ENCODE data around the gene C10orf95. TPM values are rescaled to one million over a fixed set of nuclear protein-coding genes. Genes with fewer than 3 reads are reported as not detected.
A peak's percentile ranks its signal among the peaks of the same experiment; 100 is the strongest.

The C10orf95 gene
- total and polyA plus RNA-seq, 8 donors, result 0.46 to 8.0 (median 0.57) TPM; not detected in 4

- Histone ChIP-seq H3K27ac (no peak overlapping the region), H3K9me3 (no peaks in the 10 kb centered on the region), H3K4me1 (peaks cover 5 to 40% (median 19%) of the 10 kb centered on the region in 4 donors), H3K36me3 (no peaks in the 10 kb centered on the region), H3K27me3 (peaks cover 0 to 35% (median 3%) of the 10 kb centered on the region in 3 donors), H3K4me3 (peak overlapping the region in 2 of 4 donors; percentile 23 to 36)
- no peak for DNase-seq
- TF ChIP-seq POLR2AphosphoS5 (IDR thresholded peaks at IDR 0.05), result no peak
- TF ChIP-seq EP300 (IDR thresholded peaks at IDR 0.05), result no peak
- no peak for TF ChIP-seq CTCF (IDR thresholded peaks at IDR 0.05)
- TF ChIP-seq POLR2A (IDR thresholded peaks at IDR 0.05), result no peak
- WGBS, 5 donors, result 55 to 81% (median 68%) methylated on average over 6 of the region's 6 CpGs
- intact Hi-C loops (cut with DNase I; ENCODE audit: low total_unique reads), result no loop called here
These were observed 15.0 kb downstream of the C10orf95 start for GRCh38 chr10:102436312-102436711.

DNA sequence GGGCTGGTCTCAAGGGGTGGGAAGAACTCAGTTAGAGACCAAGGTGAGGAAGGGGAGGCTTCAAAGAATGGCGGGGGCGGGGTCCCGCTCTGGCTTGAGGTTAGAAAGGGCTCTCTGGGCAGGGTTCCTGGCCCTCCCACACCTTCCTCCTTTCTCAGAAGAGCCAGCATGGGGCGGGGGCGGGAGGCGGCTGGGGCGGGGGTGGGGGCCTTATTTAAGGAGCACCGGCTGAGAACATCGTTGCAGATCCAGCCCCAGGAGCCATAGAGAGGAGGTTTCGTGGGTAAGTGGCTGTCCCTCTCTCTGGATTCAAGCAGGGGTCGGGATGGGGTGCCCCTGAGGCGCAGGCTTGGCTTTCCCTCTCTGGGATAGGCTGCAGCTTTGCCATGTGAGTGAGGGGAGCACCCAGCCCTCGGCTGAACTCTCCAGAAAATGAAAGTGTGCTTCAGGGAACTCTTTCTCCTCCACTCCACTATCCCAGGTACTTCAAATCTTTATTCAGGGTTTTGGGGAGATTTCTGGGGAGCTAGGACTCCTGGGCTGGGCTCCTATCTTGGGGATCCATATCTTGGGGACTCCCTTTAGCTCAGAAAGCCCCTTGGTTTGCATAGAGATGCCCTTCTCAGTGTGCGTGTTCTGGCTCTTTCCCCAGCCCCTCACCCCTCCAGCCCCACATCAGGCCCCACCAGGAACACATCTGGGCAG lies 15.7 kb downstream of the C10orf95 start:
- Histone ChIP-seq H3K36me3 (no peaks in the 10 kb centered on the region), H3K27me3 (peaks cover 0 to 35% (median 3%) of the 10 kb centered on the region in 3 donors), H3K27ac (peak overlapping the region in 3 of 5 donors; percentile 18 to 63 (median 61)), H3K4me1 (peaks cover 5 to 46% (median 24%) of the 10 kb centered on the region in 4 donors), H3K4me3 (peak overlapping the region in 3 of 4 donors; percentile 7 to 36 (median 23)), H3K9me3 (no peaks in the 10 kb centered on the region)
- TF ChIP-seq POLR2AphosphoS5 (IDR thresholded peaks at IDR 0.05), result no peak
- no peak for TF ChIP-seq POLR2A (IDR thresholded peaks at IDR 0.05)
- no peak for TF ChIP-seq CTCF (IDR thresholded peaks at IDR 0.05)
- no peak for TF ChIP-seq EP300 (IDR thresholded peaks at IDR 0.05)
- DNase-seq, result peak in 1 of 2 donors; percentile 50
- intact Hi-C loops (cut with DNase I; ENCODE audit: low total_unique reads), result no loop called here
- WGBS, 5 donors, result 10 to 22% (median 12%) methylated on average over 5 to 14 of the region's 14 CpGs

GRCh38 chr10:102435133-102435497 lies 16.2 kb downstream of the C10orf95 start:
- no peak for DNase-seq
- Histone ChIP-seq H3K27me3 (peaks cover 0 to 35% (median 3%) of the 10 kb centered on the region in 3 donors), H3K4me1 (peaks cover 5 to 47% (median 24%) of the 10 kb centered on the region in 4 donors), H3K9me3 (no peaks in the 10 kb centered on the region), H3K27ac (peak overlapping the region in 3 of 5 donors; percentile 18 to 63 (median 61)), H3K4me3 (peak overlapping the region in 2 of 4 donors; percentile 7 to 36), H3K36me3 (no peaks in the 10 kb centered on the region)
- WGBS, 5 donors, result 49 to 60% (median 59%) methylated on average over 5 of the region's 5 CpGs
- intact Hi-C loops (cut with DNase I; ENCODE audit: low total_unique reads), result no loop called here
- no peak for TF ChIP-seq POLR2A (IDR thresholded peaks at IDR 0.05)

DNA sequence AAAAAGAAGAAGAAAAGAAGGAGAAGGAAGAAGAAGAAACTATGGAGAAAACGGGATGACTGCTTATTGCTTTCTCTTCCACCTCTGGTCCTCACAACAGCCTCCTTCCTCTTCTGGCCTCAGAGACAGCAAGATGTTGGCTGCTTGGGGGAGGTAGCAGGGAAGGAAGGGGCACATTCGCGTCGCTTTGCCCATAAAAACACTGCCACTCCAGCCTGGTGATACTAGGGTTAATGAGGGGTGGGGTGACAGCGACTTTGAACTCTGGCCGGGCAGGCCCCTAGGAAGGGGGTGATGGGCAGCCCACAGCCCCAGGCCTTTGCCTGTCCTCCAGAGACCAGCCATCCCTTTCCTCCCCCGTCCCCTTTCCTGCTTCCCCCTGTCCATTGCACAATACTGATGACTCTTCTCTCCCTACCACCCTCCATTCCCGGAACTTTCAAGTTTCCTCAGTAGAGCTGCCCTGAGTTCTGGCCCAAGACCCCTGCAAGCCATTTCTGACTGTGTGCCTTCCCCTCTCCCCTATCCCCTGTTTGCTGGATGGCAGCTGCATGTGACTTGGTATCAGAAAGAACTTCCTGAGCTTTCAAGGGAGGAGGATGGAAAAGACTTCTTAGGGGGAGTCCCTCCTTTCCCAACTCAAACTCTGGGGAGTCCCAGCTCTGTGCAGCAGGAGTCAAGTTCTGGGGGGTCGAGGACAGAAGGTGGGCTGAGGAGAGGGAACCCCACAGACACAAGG lies 16.8 kb downstream of the C10orf95 start:
- Histone ChIP-seq H3K27me3 (peaks cover 0 to 35% (median 3%) of the 10 kb centered on the region in 3 donors), H3K36me3 (no peaks in the 10 kb centered on the region), H3K4me3 (no peak overlapping the region), H3K4me1 (peaks cover 5 to 47% (median 24%) of the 10 kb centered on the region in 4 donors), H3K9me3 (no peaks in the 10 kb centered on the region), H3K27ac (peak overlapping the region in 3 of 5 donors; percentile 18 to 63 (median 61))
- TF ChIP-seq POLR2AphosphoS5 (IDR thresholded peaks at IDR 0.05) (no peak), CTCF (IDR thresholded peaks at IDR 0.05) (no peak), POLR2A (IDR thresholded peaks at IDR 0.05) (no peak), EP300 (IDR thresholded peaks at IDR 0.05) (no peak)
- intact Hi-C loops (cut with DNase I; ENCODE audit: low total_unique reads), result no loop called here
- peak in 1 of 2 donors; percentile 55 for DNase-seq
- 37 to 45% (median 40%) methylated on average over 9 of the region's 9 CpGs for WGBS, 5 donors
